WTC11 (cell line): ENCODE results near the gene PHPT1. TPM values are rescaled to one million over a fixed set of nuclear protein-coding genes. Genes with fewer than 3 reads are reported as not detected.
"Not testable (repeated sequence)": the region's sequence is repeated elsewhere in the genome, so short reads cannot be mapped to it uniquely, and the experiment has no call there.

Experiments used
- ATAC-seq: fragments of 200-7000 bp; cut with Tn5 transposase; 2 replicates; pipeline ENCODE4 v1.10.0; 2021; ENCODE audit warnings: mild to moderate bottlenecking, moderate library complexity
- CTCF ChIA-PET: fragments of 300-600 bp; sonication (Branson Sonifier 250); formaldehyde crosslinking; loops from one replicate; lab custom pipeline; 2021; ENCODE audit warnings: antibody characterized with exemption; lab: Charles Lee
- POLR2A ChIA-PET: fragments of 350-600 bp; sonication (Branson Sonifier 250); formaldehyde crosslinking; loops from one replicate; lab custom pipeline; 2021; ENCODE audit warnings: antibody characterized with exemption; lab: Charles Lee
- DNase-seq: peaks from one replicate; pipeline ENCODE4 v3.0.0; 2021; ENCODE audit warnings: low spot score
- H3K27ac Mint-ChIP-seq: 2 replicates; pipeline ENCODE4 v1.8.0; 2021; ENCODE audit warnings: mixed read lengths
- H3K27me3 Mint-ChIP-seq: 2 replicates; pipeline ENCODE4 v1.8.0; 2021; ENCODE audit warnings: low read depth, mild to moderate bottlenecking, moderate library complexity, mixed read lengths
- H3K36me3 Mint-ChIP-seq: 2 replicates; pipeline ENCODE4 v1.8.0; 2021; ENCODE audit warnings: mixed read lengths
- H3K4me1 Mint-ChIP-seq: 2 replicates; pipeline ENCODE4 v1.8.0; 2022; ENCODE audit warnings: mixed read lengths
- H3K4me3 Mint-ChIP-seq: 2 replicates; pipeline ENCODE4 v1.8.0; 2021; ENCODE audit warnings: mild to moderate bottlenecking, moderate library complexity, mixed read lengths
- H3K9me3 Mint-ChIP-seq: 2 replicates; pipeline ENCODE4 v1.8.0; 2021; ENCODE audit warnings: mixed read lengths
- ATF1 ChIP-seq: sonication (generic); formaldehyde crosslinking; IDR thresholded peaks from 2 replicates; pipeline ENCODE4 v1.8.1; 2023; ENCODE audit warnings: mild to moderate bottlenecking, moderate library complexity, missing genetic modification reagents
- CREB1 ChIP-seq: sonication (generic); formaldehyde crosslinking; IDR thresholded peaks from 2 replicates; pipeline ENCODE4 v1.8.0; 2023; ENCODE audit warnings: mild to moderate bottlenecking, missing genetic modification reagents
- ELF4 ChIP-seq: sonication (generic); formaldehyde crosslinking; IDR thresholded peaks from 2 replicates; pipeline ENCODE4 v1.8.1; 2022; ENCODE audit warnings: low read depth, mild to moderate bottlenecking, moderate library complexity, missing genetic modification reagents
- ESRRA ChIP-seq: sonication (generic); formaldehyde crosslinking; IDR thresholded peaks from 2 replicates; pipeline ENCODE4 v1.8.1; 2022; ENCODE audit warnings: mild to moderate bottlenecking, missing genetic modification reagents, borderline replicate concordance
- ETV6 ChIP-seq: sonication (generic); formaldehyde crosslinking; IDR thresholded peaks from 2 replicates; pipeline ENCODE4 v1.8.1; 2022; ENCODE audit warnings: mild to moderate bottlenecking, missing genetic modification reagents
- GRHL2 ChIP-seq: fragments of 250-450 bp; sonication (Bioruptor Pico); IDR thresholded peaks from 2 replicates; pipeline ENCODE4 v1.8.0; 2022; ENCODE audit warnings: mild to moderate bottlenecking, moderate library complexity; ENCODE audit not compliant: insufficient replicate concordance, severe bottlenecking
- NFATC4 ChIP-seq: fragments of 250-450 bp; sonication (Bioruptor Pico); IDR thresholded peaks from 2 replicates; pipeline ENCODE4 v1.9.0; 2021; ENCODE audit warnings: mild to moderate bottlenecking
- RORB ChIP-seq: fragments of 250-450 bp; sonication (Bioruptor Pico); IDR thresholded peaks from 2 replicates; pipeline ENCODE4 v1.9.0; 2021; ENCODE audit warnings: mild to moderate bottlenecking
- SMAD3 ChIP-seq: sonication (generic); formaldehyde crosslinking; IDR thresholded peaks from 2 replicates; pipeline ENCODE4 v1.8.0; 2022; ENCODE audit warnings: missing genetic modification reagents, mild to moderate bottlenecking, borderline replicate concordance
- STAT6 ChIP-seq: sonication (generic); formaldehyde crosslinking; conservative IDR thresholded peaks from 2 replicates; pipeline ENCODE4 v1.8.1; 2023; ENCODE audit warnings: mild to moderate bottlenecking, low read depth, missing genetic modification reagents, moderate library complexity
- TCF7 ChIP-seq: sonication (generic); formaldehyde crosslinking; IDR thresholded peaks from 2 replicates; pipeline ENCODE4 v1.8.0; 2022; ENCODE audit warnings: mild to moderate bottlenecking, low read depth, missing genetic modification reagents, moderate library complexity
- TEAD4 ChIP-seq: sonication (generic); formaldehyde crosslinking; IDR thresholded peaks from 2 replicates; pipeline ENCODE4 v1.8.0; 2022; ENCODE audit warnings: mild to moderate bottlenecking, missing genetic modification reagents
- ZNF219 ChIP-seq: sonication (generic); formaldehyde crosslinking; IDR thresholded peaks from 2 replicates; pipeline ENCODE4 v1.8.0; 2023; ENCODE audit warnings: missing genetic modification reagents, mild to moderate bottlenecking, borderline replicate concordance
- ZNF317 ChIP-seq: sonication (generic); formaldehyde crosslinking; IDR thresholded peaks from 2 replicates; pipeline ENCODE4 v1.8.1; 2023; ENCODE audit warnings: low read depth, mild to moderate bottlenecking, moderate library complexity, missing genetic modification reagents, borderline replicate concordance
- ZNF416 ChIP-seq: fragments of 250-450 bp; sonication (Bioruptor Pico); IDR thresholded peaks from 2 replicates; pipeline ENCODE4 v1.9.0; 2021; ENCODE audit warnings: mild to moderate bottlenecking, inconsistent platforms
- total RNA-seq: library from RNA; stranded (reverse); gene quantifications from 3 replicates; pipeline ENCODE4 v1.2.3, GENCODE V29; 2021
- TF ChIP-seq, protein P1 (sequence below): sonication (generic); formaldehyde crosslinking; IDR thresholded peaks from 2 replicates; pipeline ENCODE4 v1.8.1; 2022; ENCODE audit warnings: missing genetic modification reagents, borderline replicate concordance
- TF ChIP-seq, protein P2 (sequence below): sonication (generic); formaldehyde crosslinking; IDR thresholded peaks from 2 replicates; pipeline ENCODE4 v1.8.1; 2022; ENCODE audit warnings: mild to moderate bottlenecking, missing genetic modification reagents, moderate library complexity, borderline replicate concordance
- TF ChIP-seq, protein P3 (sequence below): fragments of 200-600 bp; IDR thresholded peaks from 2 replicates; pipeline ENCODE4 v1.8.0; 2022; ENCODE audit warnings: antibody characterized with exemption
- TF ChIP-seq, protein P4 (sequence below): sonication (generic); formaldehyde crosslinking; IDR thresholded peaks from 2 replicates; pipeline ENCODE4 v1.8.0; 2022; ENCODE audit warnings: mild to moderate bottlenecking, missing genetic modification reagents

The PHPT1 gene
- total RNA-seq, 1 experiment from 2014 or later, result 138 TPM

DNA sequence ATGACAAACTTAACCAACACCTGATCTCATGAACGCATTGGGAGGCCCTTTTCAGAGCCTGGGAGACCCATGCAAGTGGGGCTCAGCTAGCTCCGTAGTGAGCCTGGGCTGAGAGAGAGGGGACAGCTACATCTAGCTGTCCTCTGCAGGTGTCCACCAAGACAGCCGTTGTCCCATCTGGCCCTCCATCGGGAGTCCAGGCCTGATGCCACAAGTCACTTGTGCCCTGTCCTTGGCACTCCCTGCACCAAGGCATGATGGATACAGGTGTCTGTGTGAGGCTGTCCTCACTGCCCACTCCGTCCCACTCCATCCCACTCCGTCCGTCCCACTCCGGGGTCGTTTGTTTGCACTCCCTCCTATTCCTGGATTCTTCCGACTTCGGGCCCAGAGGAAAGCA, 19.4 kb downstream of the PHPT1 start:
- Mint-ChIP-seq H3K27me3 (peaks cover 25% of the 10 kb centered on the region), H3K36me3 (peaks cover 42% of the 10 kb centered on the region), H3K27ac (no peak overlapping the region), H3K4me1 (peaks cover 4% of the 10 kb centered on the region), H3K9me3 (peaks cover 35% of the 10 kb centered on the region), H3K4me3 (0 out of 2 replicates have a peak overlapping the region, but pooled peaks have one; percentile 30)
- TF ChIP-seq ZNF317 (CRISPR knock-in tag) (no peak), TCF7 (no peak), ATF1 (CRISPR knock-in tag) (no peak), GRHL2 (CRISPR knock-in tag) (no peak), STAT6 (CRISPR knock-in tag) (no peak), ETV6 (CRISPR knock-in tag) (no peak), ESRRA (CRISPR knock-in tag) (no peak), RORB (no peak), TEAD4 (no peak), SMAD3 (CRISPR knock-in tag) (no peak), ZNF416 (CRISPR knock-in tag) (no peak), ELF4 (CRISPR knock-in tag) (no peak), CREB1 (no peak), ZNF219 (CRISPR knock-in tag) (no peak), NFATC4 (CRISPR knock-in tag) (no peak)
- TF ChIP-seq, protein P1, sequence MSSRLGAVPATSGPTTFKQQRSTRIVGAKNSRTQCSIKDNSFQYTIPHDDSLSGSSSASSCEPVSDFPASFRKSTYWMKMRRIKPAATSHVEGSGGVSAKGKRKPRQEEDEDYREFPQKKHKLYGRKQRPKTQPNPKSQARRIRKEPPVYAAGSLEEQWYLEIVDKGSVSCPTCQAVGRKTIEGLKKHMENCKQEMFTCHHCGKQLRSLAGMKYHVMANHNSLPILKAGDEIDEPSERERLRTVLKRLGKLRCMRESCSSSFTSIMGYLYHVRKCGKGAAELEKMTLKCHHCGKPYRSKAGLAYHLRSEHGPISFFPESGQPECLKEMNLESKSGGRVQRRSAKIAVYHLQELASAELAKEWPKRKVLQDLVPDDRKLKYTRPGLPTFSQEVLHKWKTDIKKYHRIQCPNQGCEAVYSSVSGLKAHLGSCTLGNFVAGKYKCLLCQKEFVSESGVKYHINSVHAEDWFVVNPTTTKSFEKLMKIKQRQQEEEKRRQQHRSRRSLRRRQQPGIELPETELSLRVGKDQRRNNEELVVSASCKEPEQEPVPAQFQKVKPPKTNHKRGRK (CRISPR knock-in tag), result no peak
- TF ChIP-seq, protein P2, sequence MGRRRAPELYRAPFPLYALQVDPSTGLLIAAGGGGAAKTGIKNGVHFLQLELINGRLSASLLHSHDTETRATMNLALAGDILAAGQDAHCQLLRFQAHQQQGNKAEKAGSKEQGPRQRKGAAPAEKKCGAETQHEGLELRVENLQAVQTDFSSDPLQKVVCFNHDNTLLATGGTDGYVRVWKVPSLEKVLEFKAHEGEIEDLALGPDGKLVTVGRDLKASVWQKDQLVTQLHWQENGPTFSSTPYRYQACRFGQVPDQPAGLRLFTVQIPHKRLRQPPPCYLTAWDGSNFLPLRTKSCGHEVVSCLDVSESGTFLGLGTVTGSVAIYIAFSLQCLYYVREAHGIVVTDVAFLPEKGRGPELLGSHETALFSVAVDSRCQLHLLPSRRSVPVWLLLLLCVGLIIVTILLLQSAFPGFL (CRISPR knock-in tag), result no peak
- TF ChIP-seq, protein P3, sequence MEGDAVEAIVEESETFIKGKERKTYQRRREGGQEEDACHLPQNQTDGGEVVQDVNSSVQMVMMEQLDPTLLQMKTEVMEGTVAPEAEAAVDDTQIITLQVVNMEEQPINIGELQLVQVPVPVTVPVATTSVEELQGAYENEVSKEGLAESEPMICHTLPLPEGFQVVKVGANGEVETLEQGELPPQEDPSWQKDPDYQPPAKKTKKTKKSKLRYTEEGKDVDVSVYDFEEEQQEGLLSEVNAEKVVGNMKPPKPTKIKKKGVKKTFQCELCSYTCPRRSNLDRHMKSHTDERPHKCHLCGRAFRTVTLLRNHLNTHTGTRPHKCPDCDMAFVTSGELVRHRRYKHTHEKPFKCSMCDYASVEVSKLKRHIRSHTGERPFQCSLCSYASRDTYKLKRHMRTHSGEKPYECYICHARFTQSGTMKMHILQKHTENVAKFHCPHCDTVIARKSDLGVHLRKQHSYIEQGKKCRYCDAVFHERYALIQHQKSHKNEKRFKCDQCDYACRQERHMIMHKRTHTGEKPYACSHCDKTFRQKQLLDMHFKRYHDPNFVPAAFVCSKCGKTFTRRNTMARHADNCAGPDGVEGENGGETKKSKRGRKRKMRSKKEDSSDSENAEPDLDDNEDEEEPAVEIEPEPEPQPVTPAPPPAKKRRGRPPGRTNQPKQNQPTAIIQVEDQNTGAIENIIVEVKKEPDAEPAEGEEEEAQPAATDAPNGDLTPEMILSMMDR, result no peak
- TF ChIP-seq, protein P4, sequence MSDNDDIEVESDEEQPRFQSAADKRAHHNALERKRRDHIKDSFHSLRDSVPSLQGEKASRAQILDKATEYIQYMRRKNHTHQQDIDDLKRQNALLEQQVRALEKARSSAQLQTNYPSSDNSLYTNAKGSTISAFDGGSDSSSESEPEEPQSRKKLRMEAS (CRISPR knock-in tag), result no peak
- ChIA-PET POLR2A (no interaction called here), CTCF (interaction anchor here (1.0 kb wide), 1 partner anchor 26 kb away, joined by 3 read pairs; the partner anchor contains the start of gene AJM1)
- no peak for DNase-seq
- no peak for ATAC-seq

- not testable (repeated sequence) for H3K27ac Mint-ChIP-seq, H3K4me1 Mint-ChIP-seq, DNase-seq, H3K4me3 Mint-ChIP-seq, ATAC-seq
- POLR2A ChIA-PET, result interaction anchor here (0.6 to 1.1 kb wide), 2 partner anchors 16 to 302 kb away, joined by 3 read pairs; partner anchors contain the start of genes TMEM210 and TRAF2
- CTCF ChIA-PET, result interaction anchor here (1.0 kb wide), 1 partner anchor 27 kb away, joined by 4 read pairs; the partner anchor contains the start of gene AJM1
- H3K9me3 Mint-ChIP-seq, result peaks cover 35% of the 10 kb centered on the region
- H3K36me3 Mint-ChIP-seq, result peaks cover 34% of the 10 kb centered on the region
- peaks cover 25% of the 10 kb centered on the region for H3K27me3 Mint-ChIP-seq
These were observed 20.4 kb downstream of the PHPT1 start for GRCh38 chr9:136869611-136870010.
